HG03045 (cell line): ENCODE data around the gene SPTB.

Experiments used
- ATAC-seq: cut with Tn5 transposase; IDR thresholded peaks from one replicate; pipeline ENCODE4 v1.9.1; 2021; ENCODE audit warnings: mild to moderate bottlenecking, moderate library complexity; ENCODE audit not compliant: unreplicated experiment

SPTB gene

DNA sequence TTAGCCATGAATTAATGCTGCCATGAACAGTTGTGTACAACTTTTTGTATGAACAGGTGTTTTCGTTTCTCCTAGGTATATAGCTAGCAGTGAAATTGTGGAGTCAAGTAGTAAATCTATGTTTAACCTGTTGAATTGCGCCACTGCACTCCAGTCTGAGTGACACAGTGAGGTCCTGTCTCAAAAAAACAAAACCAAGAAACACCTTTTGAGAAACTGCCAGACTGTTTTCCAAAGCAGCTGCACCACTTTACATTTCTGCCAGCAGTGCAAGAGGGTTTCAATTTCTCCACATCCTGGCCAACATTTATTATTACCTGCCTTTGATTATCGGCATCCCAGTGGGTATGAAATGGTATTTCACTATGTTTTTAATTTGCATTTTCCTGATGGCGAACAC, 178.8 kb downstream of the SPTB start:
- ATAC-seq = no peak

DNA sequence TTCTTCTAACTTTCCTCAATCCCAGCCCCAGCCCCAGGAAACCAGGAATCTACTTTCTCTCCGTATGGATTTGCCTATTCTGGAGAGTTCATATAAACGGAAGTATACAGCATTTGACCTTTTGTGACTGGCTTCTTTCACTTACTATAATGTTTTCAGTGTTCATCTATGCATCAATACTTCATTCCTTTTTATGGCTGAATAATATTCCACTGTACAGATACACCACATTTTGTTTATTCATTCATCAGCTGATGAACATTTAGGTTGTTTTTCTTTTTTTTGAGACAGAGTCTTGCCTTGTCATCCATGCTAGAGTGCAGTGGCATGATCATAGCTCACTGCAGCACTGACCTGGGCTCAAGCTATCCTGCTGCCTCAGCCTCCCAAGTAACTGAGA, 179.4 kb downstream of the SPTB start:
- no peak for ATAC-seq

DNA sequence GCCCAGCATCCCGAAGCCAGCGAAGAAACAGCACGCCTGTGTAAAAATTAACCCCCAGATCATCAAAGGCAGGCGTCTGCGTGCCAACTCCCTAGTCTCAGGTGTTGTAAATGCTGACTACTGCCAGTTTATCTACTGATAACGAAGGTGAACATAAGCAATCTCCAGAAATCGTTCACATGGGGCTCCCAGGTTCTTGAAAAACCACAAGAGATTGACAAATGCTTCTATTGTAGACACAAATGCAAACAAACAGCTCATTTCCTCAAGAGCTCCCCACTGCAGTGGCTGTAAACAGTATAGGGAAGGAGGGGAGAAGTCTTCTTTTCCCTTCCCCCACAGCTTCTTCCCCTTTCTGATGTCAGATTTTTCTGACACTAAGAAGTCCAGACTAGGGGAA, 180.8 kb downstream of the SPTB start:
- ATAC-seq = no peak

DNA sequence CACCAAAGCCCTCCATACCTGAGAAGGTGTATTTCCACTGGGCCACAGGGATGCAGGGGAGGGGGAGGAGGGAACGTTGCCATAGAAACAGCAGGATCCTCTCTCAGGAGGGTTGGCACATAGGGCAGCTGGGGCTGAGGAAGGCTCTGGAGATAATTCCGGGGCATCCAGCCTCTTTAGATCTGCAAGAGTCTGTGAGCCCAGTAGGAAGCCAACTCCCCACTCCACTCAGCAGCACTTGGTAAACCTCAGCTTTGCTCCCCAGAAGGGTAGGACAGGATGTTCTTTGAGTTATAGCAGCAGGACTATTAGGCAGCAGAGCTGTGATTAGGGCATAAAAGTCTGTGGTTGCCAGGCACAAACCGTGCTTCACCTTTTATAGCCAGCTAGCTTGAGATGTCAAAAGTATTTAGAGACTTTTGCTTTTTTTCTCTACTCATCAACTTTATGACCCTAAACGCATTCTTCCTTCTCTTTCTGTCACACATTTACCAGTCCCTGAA, 183.3 kb downstream of the SPTB start:
- ATAC-seq = no peak
